GM18517 (cell line): ENCODE measurements around the gene LAT.

ENCODE experiments used
- ATAC-seq: cut with Tn5 transposase; IDR thresholded peaks from one replicate; pipeline ENCODE4 v1.9.1; 2021; ENCODE audit warnings: mild to moderate bottlenecking, moderate library complexity; ENCODE audit not compliant: unreplicated experiment

LAT gene

DNA sequence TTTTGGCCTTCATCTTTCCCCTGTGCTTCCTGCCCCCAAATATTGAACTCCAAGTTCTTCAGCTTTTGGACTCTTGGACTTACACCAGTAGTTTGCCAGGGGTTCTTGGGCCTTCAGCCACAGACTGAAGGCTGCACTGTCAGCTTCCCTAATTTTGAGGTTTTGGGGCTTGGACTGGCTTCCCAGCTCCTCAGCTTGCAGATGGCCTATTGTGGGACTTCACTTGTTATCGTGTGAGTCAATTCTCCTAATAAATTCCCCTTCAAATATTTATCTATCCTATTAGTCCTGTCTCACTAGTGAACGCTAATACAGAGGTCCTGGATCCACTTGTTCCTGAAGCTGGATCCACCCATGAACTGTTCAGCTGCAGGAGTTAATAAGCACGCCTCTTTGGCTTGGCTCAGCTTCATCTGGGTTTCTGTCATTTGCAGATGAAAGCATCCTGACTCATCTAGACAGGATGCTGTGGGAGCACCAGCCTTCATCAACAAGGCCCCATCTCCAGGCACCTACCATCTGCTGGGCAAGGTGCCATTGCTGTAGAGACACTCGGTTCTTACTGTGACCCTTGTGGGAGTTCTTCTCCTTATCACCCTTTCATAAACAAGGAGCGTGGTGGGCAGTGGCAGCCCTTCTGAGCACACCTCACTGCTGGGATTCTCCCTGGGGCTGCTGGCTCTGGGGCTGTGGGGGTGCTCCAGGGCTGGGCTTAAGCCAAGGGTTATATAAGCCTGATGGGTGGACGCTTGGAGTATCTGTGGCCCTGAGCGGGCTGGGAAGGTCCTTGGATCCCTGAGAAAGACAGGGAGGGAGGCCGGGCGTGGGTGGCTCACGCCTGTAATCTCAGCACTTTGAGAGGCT is 23.1 kb downstream of the LAT start:
- ATAC-seq, result no peak

DNA sequence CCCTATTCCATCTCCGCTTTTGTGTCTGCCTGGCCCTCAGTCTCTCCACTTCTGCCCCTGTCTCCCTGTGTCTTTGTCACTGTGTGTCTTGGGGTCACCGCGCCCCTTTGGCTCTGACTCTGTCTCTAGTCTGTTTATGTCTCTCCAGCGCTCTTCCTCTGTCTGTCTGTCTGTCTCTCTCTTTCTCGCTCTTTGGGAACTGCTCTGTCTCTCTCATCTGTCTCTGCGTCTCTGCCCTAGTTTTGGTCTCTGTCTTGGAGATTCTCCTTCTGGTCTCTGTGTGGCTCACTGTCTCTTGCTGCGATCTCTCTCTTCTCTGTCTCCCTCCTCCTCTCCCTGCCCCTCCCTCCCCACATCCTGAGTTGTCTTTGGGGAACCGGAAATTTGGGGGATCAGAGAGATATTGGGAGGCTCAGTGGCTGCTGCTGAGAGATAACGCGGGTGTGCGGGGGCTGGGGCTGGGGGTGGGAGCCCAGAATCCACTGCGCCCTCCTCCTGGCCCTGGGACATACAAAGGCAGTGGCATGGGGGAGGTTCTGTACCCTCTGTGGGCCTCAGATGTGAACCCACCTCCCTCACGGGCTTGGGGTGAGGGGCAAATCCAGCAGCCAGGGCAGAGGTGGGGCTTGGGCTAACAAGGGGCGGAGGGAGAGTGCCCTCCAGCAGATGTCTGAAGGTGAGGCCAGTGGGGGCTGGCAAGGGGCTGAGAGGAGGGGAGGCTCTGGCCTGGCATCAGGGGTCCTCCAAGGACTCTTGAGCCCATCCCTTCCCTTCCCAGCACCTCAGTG is 24.4 kb downstream of the LAT start:
- no peak for ATAC-seq

DNA sequence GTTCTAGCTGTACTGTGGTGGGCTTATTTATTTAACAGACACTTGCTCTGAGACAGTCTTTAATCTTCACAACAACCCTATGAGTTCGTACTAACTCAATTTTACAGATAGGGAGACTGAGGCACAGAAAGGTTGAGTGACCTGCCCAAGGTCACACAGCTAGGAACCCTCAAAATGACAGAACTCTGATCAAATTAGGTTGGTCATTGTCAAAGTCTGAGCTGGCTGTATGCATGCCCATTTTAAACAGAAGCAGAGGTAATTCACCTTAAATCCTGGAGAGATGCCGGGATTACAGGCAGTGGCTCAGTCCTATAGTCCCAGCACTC is 24.9 kb downstream of the LAT start:
- ATAC-seq, result no peak

DNA sequence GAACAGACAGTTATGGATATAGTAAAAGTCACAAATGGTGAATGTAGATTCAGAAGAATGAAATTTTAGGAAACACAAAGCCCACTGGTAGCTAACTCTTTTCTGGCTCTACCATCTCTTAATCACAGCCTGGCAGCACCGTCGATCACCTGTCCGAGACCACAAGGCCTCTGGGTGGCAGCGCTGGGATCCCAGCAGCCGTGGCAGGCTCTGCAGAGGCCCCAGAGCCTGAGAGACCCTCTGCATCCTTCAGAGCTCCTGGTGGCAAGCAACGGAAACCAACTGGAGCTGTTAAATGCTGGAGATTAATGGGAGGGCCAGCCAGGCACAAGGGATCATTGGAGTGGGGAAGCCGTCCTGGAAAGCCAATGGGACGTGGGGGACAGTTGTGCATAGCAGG is 26.3 kb downstream of the LAT start:
- ATAC-seq, result no peak

DNA sequence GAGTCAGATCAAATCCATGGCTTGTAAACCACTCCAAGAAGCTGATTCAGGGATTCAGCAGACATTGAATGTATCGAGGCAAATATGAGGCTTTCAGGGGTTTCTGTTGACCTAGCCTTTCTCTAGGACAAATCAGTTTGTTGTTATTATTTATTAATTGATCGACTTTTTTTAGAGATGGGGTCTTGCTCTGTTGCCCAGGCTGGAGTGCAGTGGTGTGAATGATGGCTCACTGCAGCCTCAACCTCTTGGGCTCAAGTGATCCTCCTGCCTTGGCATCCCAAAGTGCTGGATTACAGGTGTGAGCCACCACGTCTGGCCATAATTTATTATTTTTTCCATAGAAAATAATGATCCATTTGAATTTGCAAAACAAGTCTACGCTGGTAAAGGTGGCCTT is 27.0 kb downstream of the LAT start:
- no peak for ATAC-seq

DNA sequence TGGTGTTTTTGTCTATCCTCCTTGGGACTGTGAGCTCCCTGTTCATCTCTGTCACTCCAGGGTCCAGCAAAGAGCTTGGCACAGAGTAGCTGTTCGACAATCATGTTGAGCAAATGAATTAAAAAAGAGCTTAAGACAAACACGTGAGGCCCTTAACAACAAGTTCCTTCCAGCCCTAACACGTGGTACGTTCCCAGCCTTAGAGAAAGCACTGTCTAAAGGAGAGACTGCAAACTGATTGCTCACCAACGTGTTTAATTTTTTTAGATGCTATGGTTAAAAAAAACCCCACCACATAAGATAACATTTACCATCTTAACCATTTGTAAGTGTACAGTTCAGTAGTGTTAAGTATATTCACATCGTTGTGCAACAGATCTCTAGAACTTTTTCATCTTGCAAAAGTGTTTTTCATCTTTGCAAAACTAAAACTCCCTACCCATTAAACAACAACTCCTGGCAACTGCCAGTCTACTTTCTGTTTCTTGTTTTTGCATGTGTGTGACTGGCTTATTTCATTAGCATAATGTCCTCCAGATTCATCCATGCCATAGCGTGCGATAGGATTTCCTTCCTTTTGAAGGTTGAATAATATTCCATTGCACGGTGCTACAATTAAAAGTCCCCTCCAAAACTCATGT is 28.2 kb downstream of the LAT start:
- ATAC-seq, result no peak

DNA sequence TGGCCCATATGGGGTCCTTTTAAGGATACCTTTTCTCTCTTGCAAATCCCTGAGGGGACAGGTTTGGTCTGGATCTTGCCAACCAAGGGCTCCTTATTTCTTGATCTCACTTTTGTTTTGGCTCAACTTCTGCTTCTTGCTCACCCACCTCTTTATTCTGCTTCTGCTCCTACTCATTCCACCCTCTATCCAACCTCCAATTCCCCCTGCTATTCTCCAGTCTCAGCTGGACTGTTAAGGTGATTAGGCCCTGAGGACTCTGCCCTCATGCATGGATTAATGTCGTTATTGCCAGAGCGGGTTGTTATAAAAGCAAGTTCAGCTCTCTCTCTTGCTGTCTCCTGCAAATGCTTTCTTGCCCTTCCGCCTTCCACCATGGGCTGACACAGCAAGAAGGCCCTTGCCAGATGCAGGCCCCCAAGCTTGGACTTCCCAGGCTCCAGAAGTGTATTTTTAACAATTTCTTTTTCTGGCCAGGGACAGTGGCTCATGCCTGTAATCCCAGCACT is 29.8 kb downstream of the LAT start:
- ATAC-seq, result no peak

- no peak for ATAC-seq
Observed at GRCh38 chr16:29022196-29022595, 37.3 kb downstream of the LAT start.

- ATAC-seq, result no peak
Observed at GRCh38 chr16:29023279-29024277, 38.7 kb downstream of the LAT start.

DNA sequence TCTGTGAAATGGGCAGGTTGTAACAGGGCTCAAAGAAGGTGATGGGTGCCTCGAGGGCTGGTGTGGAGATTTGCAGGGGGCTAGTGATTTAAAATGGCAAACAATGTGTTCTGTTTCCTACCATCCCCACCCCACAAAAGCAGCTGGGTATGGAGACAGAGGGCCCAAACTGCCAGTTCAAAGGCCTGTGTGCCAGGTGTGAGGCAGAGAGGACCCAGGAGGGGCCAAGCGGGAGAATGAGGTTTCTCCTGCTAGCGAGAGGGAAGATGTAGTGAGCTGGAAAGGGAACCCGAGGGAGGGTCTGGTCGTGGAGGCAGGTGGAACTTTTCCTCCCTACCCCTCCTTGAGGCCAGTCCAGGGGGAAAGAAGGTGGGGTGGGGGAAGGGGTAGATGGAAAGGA is 39.4 kb downstream of the LAT start:
- no peak for ATAC-seq

DNA sequence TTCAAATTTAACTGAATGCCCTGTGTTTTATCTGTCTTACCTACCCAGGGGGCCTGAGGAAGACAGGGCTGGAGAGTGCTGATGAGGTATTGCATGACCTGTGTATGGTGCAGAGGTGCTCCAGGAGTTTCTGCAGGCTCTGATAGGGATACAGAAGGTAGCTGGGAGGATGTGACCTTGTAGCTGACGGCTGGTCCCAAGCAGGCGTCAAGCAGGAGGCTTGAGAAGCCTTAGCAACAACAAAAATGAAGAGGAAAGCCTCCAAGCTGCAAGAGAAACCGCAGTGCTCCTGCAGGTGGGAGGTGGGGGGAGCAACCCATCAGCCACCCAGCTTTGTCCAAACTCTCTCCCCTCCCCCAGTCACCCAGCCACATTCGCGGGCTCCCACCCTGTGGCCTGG is 40.4 kb downstream of the LAT start:
- no peak for ATAC-seq

DNA sequence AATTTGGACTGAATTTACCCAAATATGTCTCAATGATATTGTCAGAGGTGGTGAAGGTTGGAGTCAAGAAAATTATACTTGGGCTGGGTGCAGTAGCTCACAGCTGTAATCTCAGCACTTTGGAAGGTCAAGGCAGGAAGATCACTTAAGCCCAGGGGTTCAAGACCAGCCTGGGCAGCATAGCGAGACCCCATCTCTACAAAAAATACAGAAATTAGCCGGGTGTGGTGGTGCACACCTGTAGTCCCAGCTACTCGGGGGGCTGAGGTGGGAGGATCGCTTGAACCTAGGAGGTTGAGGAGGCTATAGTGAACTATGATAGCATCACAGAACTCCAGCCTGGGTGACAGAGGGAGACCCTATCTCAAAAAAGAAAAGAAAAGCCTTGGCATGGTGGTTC is 40.9 kb downstream of the LAT start:
- no peak for ATAC-seq

- ATAC-seq, result no peak
Observed at GRCh38 chr16:29028457-29029167, 43.8 kb downstream of the LAT start.

DNA sequence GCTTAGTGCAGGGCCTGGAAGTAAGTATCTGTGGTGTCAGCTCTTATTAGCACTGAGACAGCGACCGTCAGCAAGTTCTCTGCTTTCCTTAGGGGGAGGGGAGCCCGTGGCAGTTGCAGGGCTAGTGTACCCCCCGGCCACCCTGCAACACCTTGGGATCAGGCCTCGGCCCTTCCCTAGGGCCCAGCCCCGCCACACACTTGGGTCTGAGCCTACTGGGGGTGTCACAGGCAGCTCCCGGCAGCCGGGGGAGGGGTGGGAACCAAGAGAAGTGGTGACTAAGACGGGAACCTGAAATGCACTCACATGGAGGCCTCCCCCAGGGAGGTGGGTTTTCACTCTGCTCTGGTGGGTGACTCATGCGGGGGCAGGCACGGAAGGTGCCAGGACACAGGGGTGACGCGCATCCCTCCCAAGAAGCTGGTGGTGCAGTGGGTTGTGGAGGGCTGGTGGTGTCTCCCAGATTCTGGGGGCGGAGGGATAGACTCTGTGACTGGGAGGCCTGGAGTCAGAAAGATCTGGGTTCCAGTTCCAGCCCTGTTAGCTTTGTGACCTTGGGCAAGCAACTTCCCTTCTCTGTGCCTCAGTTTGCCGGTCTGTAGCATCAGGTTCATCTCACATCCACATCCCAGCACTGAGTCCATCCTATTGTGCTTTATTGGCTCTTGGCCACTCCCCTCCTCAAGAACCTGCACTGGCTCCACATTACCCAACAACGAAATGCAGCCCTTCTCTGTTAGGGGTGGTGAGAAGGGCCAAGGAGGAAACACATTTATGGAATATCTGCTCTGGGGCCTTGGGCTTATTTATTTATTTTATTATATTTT is 44.5 kb downstream of the LAT start:
- ATAC-seq, result no peak

DNA sequence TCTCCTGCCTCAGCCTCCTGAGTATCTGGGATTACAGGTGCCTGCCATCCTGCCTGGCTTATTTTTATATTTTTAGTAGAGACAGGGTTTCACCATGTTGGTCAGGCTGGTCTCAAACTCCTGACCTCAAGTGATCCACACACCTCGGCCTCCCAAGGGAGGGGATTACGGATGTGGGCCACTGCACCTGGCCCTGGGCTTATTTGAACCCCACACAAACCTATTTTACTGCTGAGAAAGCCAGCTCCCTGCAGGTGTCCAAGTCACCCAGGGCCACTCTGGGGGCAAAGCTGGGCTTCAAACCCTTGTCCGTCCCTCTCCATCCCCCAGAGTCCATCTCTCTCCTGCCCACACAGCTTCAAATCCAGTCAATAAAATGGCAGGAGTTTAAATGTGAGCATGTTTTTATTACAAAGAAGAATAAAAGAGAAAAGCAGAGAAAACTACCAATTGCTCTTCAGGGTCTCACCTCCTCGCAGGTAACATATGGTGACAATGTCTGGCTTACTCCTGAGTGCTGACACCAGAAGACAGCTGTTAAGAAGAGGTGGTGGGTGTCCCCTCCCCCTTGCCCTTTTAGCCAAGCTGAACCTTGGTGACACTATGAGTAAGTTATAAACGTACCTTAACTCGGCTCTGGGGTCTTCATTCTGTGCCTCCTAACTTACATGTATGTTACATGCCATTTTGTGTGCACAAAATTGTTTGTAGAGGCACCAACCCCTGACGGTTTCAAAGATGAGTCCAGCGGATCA is 45.4 kb downstream of the LAT start:
- no peak for ATAC-seq
